Measurements from ENCODE around the gene CD28. TPM values are rescaled to one million over a fixed set of nuclear protein-coding genes. Genes with fewer than 3 reads are reported as not detected.

CD28 gene
- total and polyA plus RNA-seq, 2 donors (not counting 1 experiment from before 2014, with no cell fraction given): 0.03 TPM; not detected in 1

DNA sequence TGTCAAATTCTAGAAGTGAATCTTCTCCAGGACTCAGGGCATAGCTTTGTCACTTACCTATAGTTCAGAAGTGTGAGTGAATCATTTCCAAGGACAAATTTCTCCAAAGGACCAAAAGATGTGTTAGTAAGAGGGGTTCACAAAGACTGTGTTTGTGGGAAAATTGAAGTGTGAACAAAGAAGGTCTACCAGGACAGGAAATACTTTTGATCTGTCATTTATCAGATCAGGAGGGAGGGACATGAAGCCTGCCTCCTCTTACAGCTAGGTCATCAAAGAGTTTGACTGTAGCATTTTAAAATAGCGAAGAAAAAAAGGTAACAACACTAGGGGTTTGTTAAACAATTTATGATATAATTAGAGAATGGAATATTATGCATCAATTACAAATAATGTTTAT is 2.0 kb upstream of the CD28 start:
- no peak overlapping the region for H3K27ac ChIP-seq (ENCODE audit: insufficient read depth, low read length)
- H3K9me3 ChIP-seq (ENCODE audit: control insufficient read depth, insufficient read depth, low read depth, low read length): no peaks in the 10 kb centered on the region
- no peak overlapping the region for H2AFZ ChIP-seq (ENCODE audit: low read length)
- H3K36me3 ChIP-seq (ENCODE audit: control insufficient read depth, insufficient read depth, low read length): no peaks in the 10 kb centered on the region
- no peaks in the 10 kb centered on the region for H4K20me1 ChIP-seq (ENCODE audit: control insufficient read depth, extremely low read depth, insufficient read depth, low read length)
- no peaks in the 10 kb centered on the region for H3K4me1 ChIP-seq (ENCODE audit: control insufficient read depth, extremely low read depth, insufficient read depth, low read length)
- H3K4me2 ChIP-seq (ENCODE audit: extremely low read depth, insufficient read depth, low read length): no peak overlapping the region
- H3K27me3 ChIP-seq (ENCODE audit: control insufficient read depth, insufficient read depth, low read length): no peaks in the 10 kb centered on the region
- no peak overlapping the region for H3K4me3 ChIP-seq (replicated peaks in 1 of 4; ENCODE audit: control extremely low read depth in 1 of 4, insufficient read depth in 1 of 4, low read depth in 3 of 4, low read length in 4 of 4)
- H3K79me2 ChIP-seq (ENCODE audit: control insufficient read depth, insufficient read depth, low read length): no peaks in the 10 kb centered on the region
- no peak for DNase-seq (ENCODE audit: low read depth in 2 of 2)
- TF ChIP-seq, protein P1, sequence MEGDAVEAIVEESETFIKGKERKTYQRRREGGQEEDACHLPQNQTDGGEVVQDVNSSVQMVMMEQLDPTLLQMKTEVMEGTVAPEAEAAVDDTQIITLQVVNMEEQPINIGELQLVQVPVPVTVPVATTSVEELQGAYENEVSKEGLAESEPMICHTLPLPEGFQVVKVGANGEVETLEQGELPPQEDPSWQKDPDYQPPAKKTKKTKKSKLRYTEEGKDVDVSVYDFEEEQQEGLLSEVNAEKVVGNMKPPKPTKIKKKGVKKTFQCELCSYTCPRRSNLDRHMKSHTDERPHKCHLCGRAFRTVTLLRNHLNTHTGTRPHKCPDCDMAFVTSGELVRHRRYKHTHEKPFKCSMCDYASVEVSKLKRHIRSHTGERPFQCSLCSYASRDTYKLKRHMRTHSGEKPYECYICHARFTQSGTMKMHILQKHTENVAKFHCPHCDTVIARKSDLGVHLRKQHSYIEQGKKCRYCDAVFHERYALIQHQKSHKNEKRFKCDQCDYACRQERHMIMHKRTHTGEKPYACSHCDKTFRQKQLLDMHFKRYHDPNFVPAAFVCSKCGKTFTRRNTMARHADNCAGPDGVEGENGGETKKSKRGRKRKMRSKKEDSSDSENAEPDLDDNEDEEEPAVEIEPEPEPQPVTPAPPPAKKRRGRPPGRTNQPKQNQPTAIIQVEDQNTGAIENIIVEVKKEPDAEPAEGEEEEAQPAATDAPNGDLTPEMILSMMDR (conservative IDR thresholded peaks at IDR 0.05 in 1 of 2, IDR thresholded peaks at IDR 0.05 in 1 of 2; ENCODE audit: low read depth in 1 of 2, low read length in 2 of 2): no peak
- no peak for TF ChIP-seq EZH2 (IDR thresholded peaks at IDR 0.05; ENCODE audit: low read length, missing control alignments)
- H3K9ac ChIP-seq (ENCODE audit: insufficient read depth, low read length): no peak overlapping the region

DNA sequence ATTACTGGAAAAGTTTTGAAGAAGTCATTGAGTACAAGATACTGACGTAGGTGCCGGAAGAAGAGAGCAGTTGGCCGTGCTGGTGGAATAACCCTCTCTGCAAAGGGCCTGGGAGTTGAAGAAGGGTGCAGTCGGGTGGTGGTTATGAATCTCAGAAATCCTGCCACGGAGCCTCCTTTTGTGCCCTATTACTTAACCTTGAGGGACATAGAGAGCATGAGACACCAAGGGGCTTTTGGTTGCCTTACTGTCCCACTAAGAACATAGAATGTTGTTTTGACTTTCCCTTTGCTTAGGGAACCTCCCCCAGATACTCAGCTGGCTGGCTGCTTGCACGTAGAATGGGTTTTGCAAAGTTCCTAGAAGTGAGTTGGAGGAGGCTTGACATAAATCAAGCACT is 1.3 kb upstream of the CD28 start:
- H3K27ac ChIP-seq (ENCODE audit: insufficient read depth, low read length): no peak overlapping the region
- H3K79me2 ChIP-seq (ENCODE audit: control insufficient read depth, insufficient read depth, low read length): no peaks in the 10 kb centered on the region
- no peaks in the 10 kb centered on the region for H3K36me3 ChIP-seq (ENCODE audit: control insufficient read depth, insufficient read depth, low read length)
- no peaks in the 10 kb centered on the region for H3K4me1 ChIP-seq (ENCODE audit: control insufficient read depth, extremely low read depth, insufficient read depth, low read length)
- no peaks in the 10 kb centered on the region for H3K9me3 ChIP-seq (ENCODE audit: control insufficient read depth, insufficient read depth, low read depth, low read length)
- no peak overlapping the region for H3K9ac ChIP-seq (ENCODE audit: insufficient read depth, low read length)
- no peak for DNase-seq (ENCODE audit: low read depth in 2 of 2)
- H4K20me1 ChIP-seq (ENCODE audit: control insufficient read depth, extremely low read depth, insufficient read depth, low read length): no peaks in the 10 kb centered on the region
- no peak overlapping the region for H3K4me3 ChIP-seq (replicated peaks in 1 of 4; ENCODE audit: control extremely low read depth in 1 of 4, insufficient read depth in 1 of 4, low read depth in 3 of 4, low read length in 4 of 4)
- H3K4me2 ChIP-seq (ENCODE audit: extremely low read depth, insufficient read depth, low read length): no peak overlapping the region
- no peak overlapping the region for H2AFZ ChIP-seq (ENCODE audit: low read length)
- TF ChIP-seq EZH2 (IDR thresholded peaks at IDR 0.05; ENCODE audit: low read length, missing control alignments): no peak
- TF ChIP-seq, protein P1 (conservative IDR thresholded peaks at IDR 0.05 in 1 of 2, IDR thresholded peaks at IDR 0.05 in 1 of 2; ENCODE audit: low read depth in 1 of 2, low read length in 2 of 2): no peak
- no peaks in the 10 kb centered on the region for H3K27me3 ChIP-seq (ENCODE audit: control insufficient read depth, insufficient read depth, low read length)

DNA sequence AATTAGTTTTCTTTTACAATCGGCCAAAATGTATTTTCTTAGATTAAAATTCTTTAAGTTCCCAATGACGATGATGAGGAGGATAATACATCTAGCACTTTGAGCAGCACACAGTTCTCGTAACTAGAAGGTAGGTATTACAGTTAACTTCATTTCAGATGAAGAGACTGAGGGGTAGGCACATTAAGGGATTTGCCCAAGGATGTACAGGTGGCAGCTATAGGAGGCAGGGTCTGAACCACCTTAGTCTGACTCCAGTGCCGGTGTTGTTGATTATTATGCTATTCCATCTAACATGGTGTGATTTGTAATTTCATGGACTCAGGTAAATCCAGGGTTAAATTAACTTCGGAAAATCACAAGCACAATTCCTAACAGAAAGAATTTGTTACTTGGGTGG is 1.1 kb downstream of the CD28 start:
- TF ChIP-seq, protein P1 (conservative IDR thresholded peaks at IDR 0.05 in 1 of 2, IDR thresholded peaks at IDR 0.05 in 1 of 2; ENCODE audit: low read depth in 1 of 2, low read length in 2 of 2): no peak
- Histone ChIP-seq H3K36me3 (ENCODE audit: control insufficient read depth, insufficient read depth, low read length) (no peaks in the 10 kb centered on the region), H3K4me1 (ENCODE audit: control insufficient read depth, extremely low read depth, insufficient read depth, low read length) (no peaks in the 10 kb centered on the region), H3K4me2 (ENCODE audit: extremely low read depth, insufficient read depth, low read length) (no peak overlapping the region), H3K9me3 (ENCODE audit: control insufficient read depth, insufficient read depth, low read depth, low read length) (no peaks in the 10 kb centered on the region), H2AFZ (ENCODE audit: low read length) (no peak overlapping the region), H3K4me3 (replicated peaks in 1 of 4; ENCODE audit: control extremely low read depth in 1 of 4, insufficient read depth in 1 of 4, low read depth in 3 of 4, low read length in 4 of 4) (no peak overlapping the region), H3K9ac (ENCODE audit: insufficient read depth, low read length) (no peak overlapping the region), H3K79me2 (ENCODE audit: control insufficient read depth, insufficient read depth, low read length) (no peaks in the 10 kb centered on the region), H3K27me3 (ENCODE audit: control insufficient read depth, insufficient read depth, low read length) (no peaks in the 10 kb centered on the region), H3K27ac (ENCODE audit: insufficient read depth, low read length) (no peak overlapping the region), H4K20me1 (ENCODE audit: control insufficient read depth, extremely low read depth, insufficient read depth, low read length) (no peaks in the 10 kb centered on the region)
- DNase-seq (ENCODE audit: low read depth in 2 of 2): no peak
